NCI-H2196 treated with DMSO at 0.1 percent for 48 hours (cell line): ENCODE results near the gene SUPT3H.

Experiments used
- DNase-seq: peaks from one replicate; lab custom pipeline; 2025; ENCODE audit not compliant: unreplicated experiment; lab: John Stamatoyannopoulos, UW

The SUPT3H gene

DNA sequence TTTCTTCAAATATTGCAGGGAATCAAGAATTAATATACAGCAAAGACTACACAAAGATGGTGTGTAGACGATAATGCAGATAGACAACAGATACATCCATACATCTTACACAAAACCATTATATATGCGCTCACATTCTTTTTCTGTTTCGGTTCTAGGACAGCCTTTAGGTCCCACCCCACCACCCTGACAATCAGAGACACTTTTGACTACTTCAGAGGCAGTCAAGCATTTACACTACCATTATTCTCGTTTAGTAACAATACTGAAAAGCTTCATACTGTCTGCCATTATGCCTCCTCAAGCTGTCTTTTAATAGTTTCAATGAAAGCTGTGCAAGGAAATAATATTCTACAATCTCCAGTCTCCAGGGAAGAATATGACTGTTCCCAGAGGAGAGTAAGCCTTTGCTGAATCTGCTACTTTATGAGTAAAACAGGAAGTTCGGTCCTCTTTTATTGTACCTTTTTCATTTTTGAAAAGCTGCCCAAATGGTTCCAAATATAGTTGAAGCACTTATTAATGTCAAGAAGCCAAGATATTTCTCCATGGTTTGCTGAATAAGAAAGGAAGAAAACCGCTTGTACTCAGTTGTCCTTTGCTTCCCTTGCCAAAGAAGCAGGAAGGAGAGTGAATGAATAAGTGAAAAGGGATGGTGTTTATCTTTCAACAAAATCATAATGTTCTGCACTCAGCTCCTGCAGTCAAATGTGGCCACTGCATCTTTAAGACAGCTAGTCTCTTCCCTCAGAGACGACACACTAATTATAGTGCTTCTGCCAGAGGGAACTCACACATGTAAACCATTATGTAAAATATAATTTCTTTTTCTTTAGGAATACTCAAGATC lies 521.9 kb downstream of the SUPT3H start:
- no peak for DNase-seq

DNA sequence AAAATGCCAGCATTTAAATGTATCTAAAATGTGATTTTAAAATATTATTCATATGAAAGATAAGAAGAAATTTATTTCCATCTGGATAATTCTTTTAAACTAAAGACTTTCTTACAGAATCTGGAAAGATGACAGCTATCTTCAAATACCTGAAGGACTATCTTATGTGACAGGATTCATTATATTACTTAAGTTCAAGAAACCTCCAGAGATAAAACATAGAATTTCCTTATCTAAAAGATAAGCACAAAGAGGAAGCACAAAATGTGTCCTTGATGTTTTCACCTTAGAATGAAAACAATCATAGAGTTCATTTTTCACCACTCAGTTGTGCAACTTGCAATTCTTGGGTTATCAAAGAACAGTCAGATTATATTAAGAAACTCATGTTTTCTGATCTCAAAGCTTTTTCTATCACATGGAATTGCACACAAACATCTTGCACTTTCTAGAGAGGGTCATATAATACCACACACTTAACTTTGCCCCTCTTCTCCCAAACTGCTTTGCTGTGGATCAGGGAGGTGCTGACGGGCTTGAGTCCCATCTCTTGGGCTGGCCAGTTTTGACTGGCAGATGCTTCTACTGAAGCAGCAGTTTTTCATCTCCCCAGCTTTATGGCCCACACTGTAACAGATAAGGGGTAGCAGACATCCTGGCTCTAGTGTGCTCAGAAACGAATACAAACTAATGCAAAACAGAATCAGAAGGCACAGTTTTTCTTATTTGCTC lies 522.9 kb downstream of the SUPT3H start:
- DNase-seq, result no peak

DNA sequence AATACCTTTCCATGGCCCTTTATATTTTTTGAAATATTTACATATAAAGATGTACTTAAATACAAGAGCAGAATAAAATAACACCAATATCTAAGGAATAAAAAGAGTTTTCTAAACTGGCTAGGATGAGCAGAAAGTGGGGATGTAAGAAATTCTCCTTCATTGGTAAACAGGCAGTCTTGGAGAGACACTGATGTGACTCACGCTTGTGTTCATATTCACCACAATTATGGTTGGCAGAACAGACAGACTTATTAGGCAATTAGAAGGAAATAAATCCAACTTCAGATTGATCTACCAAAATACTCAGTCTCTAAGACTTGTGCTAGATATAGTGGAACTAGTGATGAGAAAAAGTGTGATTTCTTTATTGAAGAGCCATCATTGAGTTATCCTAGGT lies 526.6 kb downstream of the SUPT3H start:
- no peak for DNase-seq

DNA sequence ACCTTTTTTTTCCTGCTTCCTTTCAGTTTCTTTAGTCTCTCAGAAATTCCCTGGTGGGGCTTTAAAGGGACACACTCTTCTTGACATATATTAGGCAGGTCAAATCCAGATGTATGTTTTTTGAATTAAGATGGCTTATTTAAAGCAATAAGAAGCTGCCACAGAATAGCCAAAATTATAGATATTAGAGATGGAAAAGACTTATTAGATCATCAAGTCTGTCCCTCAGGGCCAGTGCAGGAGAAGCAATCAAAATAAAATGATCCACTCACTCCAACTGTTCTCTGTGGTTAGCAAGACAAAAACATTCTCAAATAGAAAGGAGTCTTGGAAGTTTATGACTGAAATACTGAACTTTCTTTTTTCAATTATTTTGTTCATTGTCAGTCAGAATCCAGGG lies 527.4 kb downstream of the SUPT3H start:
- no peak for DNase-seq

GRCh38 chr6:44849806-44850205 lies 527.9 kb downstream of the SUPT3H start:
- no peak for DNase-seq

DNA sequence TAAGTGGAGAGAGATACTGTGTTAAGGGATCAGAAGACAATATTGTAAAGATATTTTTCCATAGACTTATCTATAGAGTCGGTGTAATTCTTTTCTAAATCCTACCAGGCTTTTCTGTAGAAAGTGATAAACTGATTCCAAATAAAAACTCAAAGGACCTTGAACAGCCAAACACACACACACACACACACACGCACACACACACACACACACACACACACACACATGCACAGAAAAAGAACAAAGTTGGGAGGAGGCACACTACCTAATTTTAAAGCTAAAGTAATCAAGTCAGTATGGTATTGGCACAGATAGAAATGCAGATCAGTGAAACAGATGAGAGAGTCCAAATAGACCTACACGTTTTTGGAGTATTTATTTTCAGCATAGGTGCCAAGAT lies 534.0 kb downstream of the SUPT3H start:
- no peak for DNase-seq

DNA sequence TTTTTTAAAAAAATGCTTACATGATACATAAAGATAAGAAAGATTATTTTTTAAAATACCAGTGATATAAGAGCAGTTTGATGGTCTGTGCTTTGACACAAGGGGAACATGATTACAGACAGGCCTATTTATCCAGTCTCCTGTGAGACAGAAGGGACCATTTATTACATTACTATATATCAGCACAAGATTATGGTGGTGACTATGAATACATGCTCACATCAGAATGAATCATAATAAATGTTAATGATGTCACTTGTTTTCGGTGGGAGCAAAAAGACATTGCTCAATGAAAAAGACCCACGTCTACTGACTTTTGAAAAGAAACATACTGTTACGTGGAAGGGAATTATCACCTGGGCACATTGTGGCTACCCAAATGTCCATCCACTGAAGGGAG lies 535.1 kb downstream of the SUPT3H start:
- DNase-seq, result no peak

- DNase-seq, result no peak
These were observed 535.9 kb downstream of the SUPT3H start for GRCh38 chr6:44841829-44842228.

GRCh38 chr6:44837741-44838140 lies 540.0 kb downstream of the SUPT3H start:
- no peak for DNase-seq

- no peak for DNase-seq
These were observed 540.5 kb downstream of the SUPT3H start for GRCh38 chr6:44837255-44837654.

- no peak for DNase-seq
These were observed 544.5 kb downstream of the SUPT3H start for GRCh38 chr6:44833248-44833647.

DNA sequence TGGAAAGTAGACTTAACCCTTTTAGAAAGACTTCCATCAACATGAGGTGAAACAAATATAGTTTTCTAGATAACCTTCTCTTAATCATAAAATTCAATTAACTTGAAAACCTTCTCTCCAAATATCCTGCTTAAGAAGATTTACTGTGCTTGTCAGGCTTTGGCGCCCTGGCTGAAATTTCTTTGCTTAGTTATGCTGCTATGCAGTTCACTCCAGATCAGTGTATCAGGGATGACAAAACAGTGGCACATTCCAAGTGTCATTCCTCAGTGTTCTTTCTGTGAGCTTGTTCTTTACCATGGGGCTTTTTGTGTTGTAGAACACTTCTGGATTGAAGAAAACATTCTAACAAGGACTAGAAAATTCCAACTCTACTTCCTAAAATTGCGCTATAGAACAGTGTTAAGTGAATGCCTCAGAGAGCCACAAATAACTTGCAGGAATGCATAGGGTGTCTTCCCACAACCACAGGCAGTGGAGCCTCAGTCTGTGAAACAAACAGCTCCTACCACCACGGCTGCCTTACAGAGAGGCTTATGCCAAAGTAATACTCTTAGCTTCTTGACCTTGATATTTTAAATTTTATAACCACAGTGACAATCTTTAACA lies 546.6 kb downstream of the SUPT3H start:
- DNase-seq, result no peak

- no peak for DNase-seq
These were observed 547.9 kb downstream of the SUPT3H start for GRCh38 chr6:44829836-44830235.

DNA sequence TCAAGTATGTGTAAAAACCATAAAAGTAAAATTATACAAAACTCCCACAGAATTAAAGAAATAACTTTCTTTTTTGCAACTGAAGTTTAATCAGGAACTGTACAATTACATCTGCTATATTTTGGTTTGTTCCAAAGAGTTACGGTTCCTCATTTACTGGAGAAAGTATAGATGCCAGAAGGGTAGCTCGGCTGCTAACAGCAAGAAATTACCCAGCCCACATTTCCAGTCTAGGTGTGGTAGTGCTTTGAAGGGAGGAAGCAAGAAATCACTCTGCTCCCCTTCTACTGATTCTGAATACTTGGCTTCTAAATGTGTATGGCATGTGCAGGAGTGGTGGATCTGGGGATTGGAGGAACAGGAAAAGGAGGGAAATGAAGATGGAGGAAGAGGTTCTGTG lies 549.0 kb downstream of the SUPT3H start:
- no peak for DNase-seq

GRCh38 chr6:44826025-44826676 lies 551.6 kb downstream of the SUPT3H start:
- DNase-seq, result no peak

DNA sequence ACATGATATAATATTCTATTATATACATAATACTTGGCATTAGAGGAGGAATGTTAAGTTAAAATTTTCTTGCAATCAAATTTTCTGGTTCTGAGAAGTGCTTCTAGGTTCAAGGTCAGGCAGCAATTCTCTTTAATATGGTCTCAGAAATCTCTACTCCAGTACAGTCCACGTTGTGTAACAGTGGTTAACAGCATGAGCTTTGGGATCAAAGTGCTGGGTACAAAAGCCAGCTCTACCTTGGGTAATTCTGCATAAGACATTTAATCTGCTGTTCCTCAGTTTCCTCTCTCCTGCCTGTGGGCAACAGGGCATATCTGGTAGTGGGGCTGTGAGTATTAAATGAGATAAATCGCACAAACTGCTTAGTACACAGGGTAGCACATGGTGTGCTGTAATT lies 552.5 kb downstream of the SUPT3H start:
- DNase-seq, result no peak

DNA sequence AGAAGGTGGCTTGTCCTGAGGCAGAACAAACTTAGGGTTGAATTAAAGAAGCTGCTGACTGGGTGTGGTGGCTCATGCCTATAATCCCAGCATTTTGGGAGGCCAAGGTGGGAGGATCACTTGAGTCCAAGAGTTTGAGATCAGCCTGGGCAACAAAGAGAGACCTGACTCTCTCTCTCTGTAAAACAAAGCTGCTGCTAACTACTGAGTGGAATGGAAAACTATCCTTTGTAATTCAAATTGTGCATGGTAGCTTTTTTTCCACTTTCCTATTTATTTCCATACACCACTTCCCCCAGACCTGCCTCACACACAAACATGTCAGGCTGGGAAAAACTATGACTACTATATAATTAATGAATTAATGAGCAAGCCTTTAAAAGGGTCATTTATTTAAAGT lies 553.2 kb downstream of the SUPT3H start:
- no peak for DNase-seq

GRCh38 chr6:44820759-44821158 lies 557.0 kb downstream of the SUPT3H start:
- DNase-seq, result no peak

GRCh38 chr6:44820321-44820720 lies 557.4 kb downstream of the SUPT3H start:
- DNase-seq, result no peak

- no peak for DNase-seq
These were observed 566.3 kb downstream of the SUPT3H start for GRCh38 chr6:44811456-44811855.

- DNase-seq, result no peak
These were observed 568.5 kb downstream of the SUPT3H start for GRCh38 chr6:44809258-44809657.

GRCh38 chr6:44808148-44808547 lies 569.6 kb downstream of the SUPT3H start:
- DNase-seq, result no peak
